Esophagus squamous epithelium (tissue), 5 donors: ENCODE data around the gene NUDT8. TPM values are rescaled to one million over a fixed set of nuclear protein-coding genes. Genes with fewer than 3 reads are reported as not detected.

Experiments used
- DNase-seq: peaks from one replicate; lab custom pipeline; 2025; lab: John Stamatoyannopoulos, UW
- H3K27ac ChIP-seq, 4 donors: fragments of 200-600 bp; sonication (generic); one replicate each; pipeline ENCODE4 v1.5.1; 2016 to 2019; ENCODE audit warnings: mild to moderate bottlenecking in 1 of 4
- H3K27me3 ChIP-seq, 4 donors: fragments of 200-600 bp; sonication (generic); 1 replicate in 3 of 4; 2 replicates in 1 of 4; pipeline versions ENCODE4 v1.5.1 to v1.6.0; 2017 to 2021; ENCODE audit warnings: antibody characterized with exemption in 1 of 4
- H3K36me3 ChIP-seq, 3 donors: fragments of 200-600 bp; sonication (generic); one replicate each; pipeline ENCODE4 v1.5.1; 2016 to 2019
- H3K4me1 ChIP-seq, 3 donors: fragments of 200-600 bp; sonication (generic); one replicate each; pipeline ENCODE4 v1.5.1; 2017 to 2019
- H3K4me3 ChIP-seq, 4 donors: fragments of 200-600 bp; sonication (generic); 1 replicate in 3 of 4; 2 replicates in 1 of 4; pipeline ENCODE4 v1.5.1; 2016 to 2019; ENCODE audit warnings: mild to moderate bottlenecking in 2 of 4, moderate library complexity in 1 of 4
- H3K9me3 ChIP-seq, 3 donors: fragments of 200-600 bp; sonication (generic); one replicate each; pipeline ENCODE4 v1.5.1; 2016 to 2019
- CTCF ChIP-seq, 6 experiments: fragments of 450-650 bp in 4 of 6; fragments of 200-600 bp in 2 of 6; sonication (generic) in 2 of 6; IDR thresholded peaks; one replicate each; pipeline ENCODE4 v1.5.1; 2016 to 2019; ENCODE audit warnings: antibody characterized with exemption in 6 of 6, mild to moderate bottlenecking in 4 of 6, moderate library complexity in 4 of 6
- POLR2A ChIP-seq, 4 donors: fragments of 450-650 bp; IDR thresholded peaks; one replicate each; pipeline ENCODE4 v1.6.1; 2017; ENCODE audit warnings: antibody characterized with exemption in 4 of 4, mild to moderate bottlenecking in 4 of 4, moderate library complexity in 3 of 4
- WGBS, 2 donors: methylation state at CpG; one replicate each; pipeline ENCODE4 v1.1.5; 2018; 5-methylcytosine and 5-hydroxymethylcytosine counted together
- intact Hi-C: fragments of 100-400 bp; cut with DNase I; formaldehyde crosslinking; loops from one replicate; pipeline ENCODE4 v1.15.0; 2022
- total RNA-seq, 4 donors: library from RNA; depleted of rRNA; stranded (reverse); fragments of >200 nt; gene quantifications; one replicate each; pipeline ENCODE4 v1.1.0, GENCODE V29; 2016
- donor health status: DM: yes; HTN: yes; CAD: no.

NUDT8 gene
- 10 to 100 TPM; 37.5 to 68.0 (median 47.0) TPM for total RNA-seq

- Histone ChIP-seq H3K36me3 (no peaks in the 10 kb centered on the region), H3K27me3 (peaks cover 0 to 2% (median 0%) of the 10 kb centered on the region in 4 donors), H3K4me3 (peak within 1 kb of the TSS; percentile 56 to 77 (median 64)), H3K27ac (peak within 1 kb of the TSS; percentile 93 to 99 (median 98)), H3K4me1 (peaks cover 17 to 42% (median 24%) of the 10 kb centered on the region in 3 donors), H3K9me3 (no peaks in the 10 kb centered on the region)
- intact Hi-C loops: no loop called here
- no peak for DNase-seq
- WGBS, 2 donors: 2% methylated on average over 10 of the region's 102 CpGs; no CpG with 5 or more reads in 1 of the 2 donors
- TF ChIP-seq POLR2A (IDR thresholded peaks at IDR 0.05) (peak in 2 of 4 donors; percentile 58 to 71), CTCF (IDR thresholded peaks at IDR 0.05) (peak; percentile 13 to 97 (median 92))
Observed at GRCh38 chr11:67629386-67630227, at the start of gene NUDT8. TSS of gene NUDT8 (minus strand) at chr11:67629937. CDS start at chr11:67629911, 26 bp downstream.

- DNase-seq: no peak
- WGBS, 2 donors: 81% methylated on average over 10 to 11 of the region's 12 CpGs
- intact Hi-C loops: no loop called here
Observed at GRCh38 chr11:67675058-67675747, 45.5 kb upstream of the NUDT8 start.

GRCh38 chr11:67674442-67674871, 44.7 kb upstream of the NUDT8 start, which contains the start of gene ALDH3B2:
TSS of gene ALDH3B2 (minus strand) at chr11:67674623. CDS start at chr11:67666935, 7,688 bp downstream.
- intact Hi-C loops: no loop called here
- 40 to 72% methylated on average over 5 to 6 of the region's 8 CpGs for WGBS, 2 donors
- peaks cover 0 to 27% (median 0%) of the 10 kb centered on the region in 4 donors for H3K27me3 ChIP-seq
- peaks cover 8 to 51% (median 9%) of the 10 kb centered on the region in 3 donors for H3K4me1 ChIP-seq
- peak within 1 kb of the TSS; percentile 44 to 59 (median 55) for H3K4me3 ChIP-seq
- TF ChIP-seq POLR2A (IDR thresholded peaks at IDR 0.05): peak in 3 of 4 donors; percentile 52 to 77 (median 60)
- TF ChIP-seq CTCF (IDR thresholded peaks at IDR 0.05): peak in 3 of 6 experiments; percentile 10 to 18 (median 16)
- no peaks in the 10 kb centered on the region for H3K36me3 ChIP-seq
- H3K9me3 ChIP-seq: no peaks in the 10 kb centered on the region
- peak within 1 kb of the TSS; percentile 79 to 89 (median 82) for H3K27ac ChIP-seq
- no peak for DNase-seq

More at GRCh38 chr11:67675058-67675747, 45.5 kb upstream of the NUDT8 start:
- Histone ChIP-seq H3K9me3 (no peaks in the 10 kb centered on the region), H3K4me1 (peaks cover 8 to 51% (median 9%) of the 10 kb centered on the region in 3 donors), H3K27me3 (peaks cover 0 to 27% (median 0%) of the 10 kb centered on the region in 4 donors), H3K4me3 (no peak overlapping the region), H3K36me3 (no peaks in the 10 kb centered on the region), H3K27ac (peak overlapping the region; percentile 79 to 89 (median 82))
- TF ChIP-seq POLR2A (IDR thresholded peaks at IDR 0.05) (no peak), CTCF (IDR thresholded peaks at IDR 0.05) (no peak)

- H3K36me3 ChIP-seq: no peaks in the 10 kb centered on the region
- H3K27ac ChIP-seq: peak overlapping the region; percentile 47 to 89 (median 82)
- TF ChIP-seq CTCF (IDR thresholded peaks at IDR 0.05) (no peak), POLR2A (IDR thresholded peaks at IDR 0.05) (no peak)
- peaks cover 0 to 27% (median 0%) of the 10 kb centered on the region in 4 donors for H3K27me3 ChIP-seq
- H3K4me3 ChIP-seq: peak overlapping the region; percentile 44 to 59 (median 55)
- 44 to 48% methylated on average over 7 to 8 of the region's 8 CpGs for WGBS, 2 donors
- H3K9me3 ChIP-seq: no peaks in the 10 kb centered on the region
- intact Hi-C loops: no loop called here
- H3K4me1 ChIP-seq: peaks cover 8 to 51% (median 9%) of the 10 kb centered on the region in 3 donors
- no peak for DNase-seq
Observed at GRCh38 chr11:67673902-67674301, 44.2 kb upstream of the NUDT8 start.
